LHCN-M2 (cell line): ENCODE results near the gene ALKBH5. TPM values are rescaled to one million over a fixed set of nuclear protein-coding genes. Genes with fewer than 3 reads are reported as not detected.

Experiments
- DNase-seq: peaks from one replicate; pipeline ENCODE4 v3.0.0-alpha.2; 2012; ENCODE audit warnings: low read depth
- total RNA-seq: library from RNA; depleted of rRNA; stranded (reverse); fragments of >200 nt; gene quantifications from 2 replicates; pipeline ENCODE4 v1.2.3, GENCODE V29; 2014

The ALKBH5 gene
- total RNA-seq, 1 experiment from 2014 or later: 115 TPM

- no peak for DNase-seq
Measured at GRCh38 chr17:18241229-18241871, 57.7 kb downstream of the ALKBH5 start.

- no peak for DNase-seq
Measured at GRCh38 chr17:18245038-18245776, 61.6 kb downstream of the ALKBH5 start.

GRCh38 chr17:18246109-18246725 lies 62.6 kb downstream of the ALKBH5 start:
- DNase-seq: no peak

- DNase-seq: no peak
Measured at GRCh38 chr17:18246880-18247612, 63.4 kb downstream of the ALKBH5 start.

- no peak for DNase-seq
Measured at GRCh38 chr17:18247613-18248001, 64.0 kb downstream of the ALKBH5 start.

- DNase-seq: peak; percentile 55
Measured at GRCh38 chr17:18248300-18248731, 64.7 kb downstream of the ALKBH5 start.

- no peak for DNase-seq
Measured at GRCh38 chr17:18248811-18249210, 65.2 kb downstream of the ALKBH5 start.

- DNase-seq: no peak
Measured at GRCh38 chr17:18250259-18250658, 66.6 kb downstream of the ALKBH5 start.

- no peak for DNase-seq
Measured at GRCh38 chr17:18250708-18251107, 67.1 kb downstream of the ALKBH5 start.

- no peak for DNase-seq
Measured at GRCh38 chr17:18251204-18251603, 67.6 kb downstream of the ALKBH5 start.

GRCh38 chr17:18252160-18252559 lies 68.5 kb downstream of the ALKBH5 start:
- DNase-seq: no peak

- no peak for DNase-seq
Measured at GRCh38 chr17:18253187-18253884, 69.7 kb downstream of the ALKBH5 start.

- DNase-seq: no peak
Measured at GRCh38 chr17:18253947-18254821, 70.6 kb downstream of the ALKBH5 start.

- no peak for DNase-seq
Measured at GRCh38 chr17:18254888-18255649, 71.4 kb downstream of the ALKBH5 start.

- no peak for DNase-seq
Measured at GRCh38 chr17:18256351-18256750, 72.7 kb downstream of the ALKBH5 start.

GRCh38 chr17:18256776-18257175 lies 73.1 kb downstream of the ALKBH5 start:
- DNase-seq: no peak

GRCh38 chr17:18257268-18257981 lies 73.8 kb downstream of the ALKBH5 start:
- DNase-seq: no peak

GRCh38 chr17:18257982-18258355 lies 74.3 kb downstream of the ALKBH5 start:
- peak; percentile 78 for DNase-seq
